Measurements from ENCODE around the gene GPR55. TPM values are rescaled to one million over a fixed set of nuclear protein-coding genes. Genes with fewer than 3 reads are reported as not detected.

GPR55 gene
- total and polyA plus RNA-seq, 2 of the 8 experiments (the other 6 are each of a cell fraction or from before 2014, with no cell fraction given), result not detected

DNA sequence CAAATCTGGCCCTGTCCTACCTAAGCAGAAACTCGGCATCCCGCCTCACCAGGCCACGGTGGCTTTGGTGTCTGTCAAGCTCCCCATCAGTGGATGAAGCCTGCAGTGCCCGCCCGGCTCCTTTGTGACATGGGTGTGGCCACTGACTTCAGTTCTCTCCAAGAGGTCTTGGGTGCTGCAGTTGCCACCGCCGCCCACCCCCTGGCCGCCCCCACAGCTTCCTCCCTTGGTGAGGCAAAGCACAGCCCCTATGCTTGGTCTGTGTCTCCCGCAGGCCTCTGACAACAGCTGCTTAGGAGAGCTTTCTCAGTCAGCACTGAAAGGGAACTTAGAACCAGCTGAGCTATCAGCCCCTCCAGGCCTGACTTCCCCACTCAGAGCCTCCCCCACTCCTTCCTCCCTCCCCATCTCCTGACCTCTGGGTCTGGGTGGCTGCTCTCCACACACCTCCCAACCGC is 22.9 kb upstream of the GPR55 start:
- Histone ChIP-seq H2BK20ac (ENCODE audit: low read length) (no peak overlapping the region), H3K9me3 (ENCODE audit: insufficient read depth in 2 of 2, low read depth in 1 of 2, low read length in 1 of 2) (no peaks in the 10 kb centered on the region), H3K79me1 (ENCODE audit: low read depth, low read length) (no peaks in the 10 kb centered on the region), H3K36me3 (ENCODE audit: control insufficient read depth in 2 of 4, insufficient read depth in 4 of 4, low read length in 3 of 4) (no peaks in the 10 kb centered on the region), H3K4me1 (replicated peaks in 1 of 4; ENCODE audit: control insufficient read depth in 3 of 4, insufficient read depth in 4 of 4, low read length in 3 of 4) (no peaks in the 10 kb centered on the region; a peak in 1 of 7 replicates), H3K9ac (replicated peaks in 1 of 4; ENCODE audit: extremely low read depth in 1 of 4, low read depth in 3 of 4, low read length in 3 of 4) (no peak overlapping the region), H3K4me2 (ENCODE audit: insufficient read depth in 1 of 2, low read depth in 2 of 2, low read length in 2 of 2) (no peak overlapping the region), H3K27me3 (replicated peaks in 1 of 4; ENCODE audit: control insufficient read depth in 3 of 4, extremely low read depth in 1 of 4, insufficient read depth in 3 of 4, low read length in 3 of 4) (no peaks in the 10 kb centered on the region), H2AK5ac (ENCODE audit: low read depth, low read length) (no peak overlapping the region), H3K27ac (ENCODE audit: low read depth, low read length) (no peak overlapping the region), H4K91ac (replicated peaks; ENCODE audit: insufficient read length, low read length) (no peak overlapping the region), H4K8ac (ENCODE audit: extremely low read depth, insufficient read depth, low read length) (no peak overlapping the region), H3K23me2 (ENCODE audit: low read depth, low read length) (no peaks in the 10 kb centered on the region), H2AFZ (ENCODE audit: low read length) (no peak overlapping the region), H4K20me1 (replicated peaks in 1 of 2; ENCODE audit: control insufficient read depth in 1 of 2, insufficient read depth in 2 of 2, low read length in 2 of 2) (no peaks in the 10 kb centered on the region), H3K14ac (ENCODE audit: insufficient read length) (no peak overlapping the region), H2BK12ac (ENCODE audit: low read depth, low read length) (no peak overlapping the region), H3K4ac (replicated peaks; ENCODE audit: insufficient read length, low read depth, low read length) (no peak overlapping the region), H2BK15ac (ENCODE audit: low read length) (no peak overlapping the region), H3K18ac (ENCODE audit: extremely low read depth, low read length) (no peak overlapping the region), H2BK120ac (replicated peaks; ENCODE audit: low read depth, low read length) (no peak overlapping the region), H3K4me3 (ENCODE audit: extremely low read depth in 1 of 4, insufficient read depth in 2 of 4, low read depth in 3 of 4, low read length in 4 of 4) (no peak overlapping the region), H3K79me2 (ENCODE audit: control insufficient read depth in 1 of 2, insufficient read depth in 2 of 2, low read length in 2 of 2) (no peaks in the 10 kb centered on the region), H3K23ac (ENCODE audit: insufficient read length) (no peak overlapping the region), H2BK5ac (ENCODE audit: low read depth, low read length) (no peak overlapping the region), H4K5ac (ENCODE audit: insufficient read length, low read depth, low read length) (no peak overlapping the region), H3K56ac (replicated peaks; ENCODE audit: insufficient read length, low read depth, low read length) (no peak overlapping the region)
- POLR2A ChIA-PET (ENCODE audit: partially characterized antibody), result interaction anchor here (1.0 kb wide), 1 partner anchor 10 kb away, joined by 5 read pairs; no protein-coding TSS in a partner anchor
- CTCF ChIA-PET (ENCODE audit: partially characterized antibody), result interaction anchor here (0.7 to 3.3 kb wide), 11 partner anchors 8 to 76 kb away, joined by 3 to 16 read pairs (median 4); no protein-coding TSS in a partner anchor
- DNase-seq (ENCODE audit: low read depth in 1 of 2, low spot score in 2 of 2) (no peak), FAIRE-seq (no peak)
- WGBS, 2 experiments (ENCODE audit: extremely low coverage in 1 of 2, insufficient coverage in 1 of 2, insufficient read length in 1 of 2, insufficient replicate concordance in 2 of 2, low coverage in 1 of 2, low lambda C conversion rate in 2 of 2, missing lambda C conversion rate in 1 of 2), result 83% methylated on average over 10 of the region's 10 CpGs; no CpG with 5 or more reads in 1 of the 2 experiments
- TF ChIP-seq ZNF274 (IDR thresholded peaks at IDR 0.05; ENCODE audit: borderline replicate concordance, extremely low read depth, low read length), result no peak
- no peak for TF ChIP-seq NANOG (IDR thresholded peaks at IDR 0.05; ENCODE audit: insufficient read depth, low read depth, low read length, poor library complexity, severe bottlenecking)
- TF ChIP-seq YY1 (IDR thresholded peaks at IDR 0.05; ENCODE audit: low read depth, low read length), result no peak
- TF ChIP-seq POLR2AphosphoS5 (IDR thresholded peaks at IDR 0.05; ENCODE audit: low read depth, low read length), result no peak
- no peak for TF ChIP-seq SIN3A (conservative IDR thresholded peaks at IDR 0.05 in 1 of 2, IDR thresholded peaks at IDR 0.05 in 1 of 2; ENCODE audit: low read depth in 1 of 2, low read length in 2 of 2)

All from H1 (cell line).